Activated CD8-positive, alpha-beta memory T cell treated with anti-CD3 and anti-CD28 coated beads, Interleukin-2, amount 10 ng/mL, durations not matched to agents 7 days and 5 days (primary cell): ENCODE results near the gene KIF16B. TPM values are rescaled to one million over a fixed set of nuclear protein-coding genes. Genes with fewer than 3 reads are reported as not detected.

Source experiments
- ATAC-seq: fragments of 150-1000 bp; cut with Tn5 transposase; one replicate; pipeline ENCODE4 v1.10.0; 2021; ENCODE audit warnings: moderate library complexity
- CTCF ChIA-PET: fragments of 350-600 bp; sonication (Branson Sonifier 250); formaldehyde crosslinking; loops from one replicate; lab custom pipeline; 2021; ENCODE audit warnings: antibody characterized with exemption; lab: Charles Lee
- DNase-seq: peaks from one replicate; pipeline ENCODE4 v3.0.0-alpha.2; 2020
- H3K27ac Mint-ChIP-seq: one replicate; pipeline ENCODE4 v1.8.0; 2021; ENCODE audit warnings: mild to moderate bottlenecking, mixed read lengths
- H3K27me3 Mint-ChIP-seq: one replicate; pipeline ENCODE4 v1.8.0; 2021; ENCODE audit warnings: mixed read lengths
- H3K36me3 Mint-ChIP-seq: one replicate; pipeline ENCODE4 v1.8.0; 2021; ENCODE audit warnings: mild to moderate bottlenecking, mixed read lengths
- H3K4me1 Mint-ChIP-seq: one replicate; pipeline ENCODE4 v1.8.0; 2021; ENCODE audit warnings: mixed read lengths
- H3K4me3 Mint-ChIP-seq: one replicate; pipeline ENCODE4 v1.8.0; 2021; ENCODE audit warnings: mild to moderate bottlenecking, moderate library complexity, mixed read lengths
- H3K9me3 Mint-ChIP-seq: one replicate; pipeline ENCODE4 v1.8.0; 2022; ENCODE audit warnings: low read depth, mixed read lengths
- total RNA-seq, 2 experiments: library from RNA; stranded (reverse); gene quantifications; one replicate each; pipeline ENCODE4 v1.2.3, GENCODE V29; 2021

The KIF16B gene
- total RNA-seq, 2 experiments from 2014 or later: 3.0 to 4.1 TPM

GRCh38 chr20:16555754-16556153 lies 17.5 kb downstream of the KIF16B start:
- Mint-ChIP-seq H3K27me3 (no peaks in the 10 kb centered on the region), H3K4me3 (no peak overlapping the region), H3K27ac (no peak overlapping the region), H3K36me3 (no peaks in the 10 kb centered on the region), H3K9me3 (peaks cover 5% of the 10 kb centered on the region), H3K4me1 (no peaks in the 10 kb centered on the region)
- ATAC-seq (no peak), DNase-seq (no peak)
- CTCF ChIA-PET: no interaction called here

GRCh38 chr20:16554766-16555543 lies 18.3 kb downstream of the KIF16B start:
- no peaks in the 10 kb centered on the region for H3K36me3 Mint-ChIP-seq
- H3K4me3 Mint-ChIP-seq: no peak overlapping the region
- CTCF ChIA-PET: interaction anchor here (1.4 kb wide), 1 partner anchor 21 kb away, joined by 3 read pairs; no protein-coding TSS in a partner anchor
- DNase-seq (no peak), ATAC-seq (no peak)
- no peak overlapping the region for H3K27ac Mint-ChIP-seq
- peaks cover 5% of the 10 kb centered on the region for H3K9me3 Mint-ChIP-seq
- no peaks in the 10 kb centered on the region for H3K27me3 Mint-ChIP-seq
- H3K4me1 Mint-ChIP-seq: no peaks in the 10 kb centered on the region

GRCh38 chr20:16553684-16554083 lies 19.6 kb downstream of the KIF16B start:
- no peaks in the 10 kb centered on the region for H3K27me3 Mint-ChIP-seq

GRCh38 chr20:16553101-16553500 lies 20.1 kb downstream of the KIF16B start:
- no peak for DNase-seq
- Mint-ChIP-seq H3K36me3 (no peaks in the 10 kb centered on the region), H3K4me1 (no peaks in the 10 kb centered on the region), H3K4me3 (no peak overlapping the region), H3K27me3 (no peaks in the 10 kb centered on the region), H3K9me3 (peaks cover 5% of the 10 kb centered on the region), H3K27ac (no peak overlapping the region)
- CTCF ChIA-PET: no interaction called here
- no peak for ATAC-seq

More at GRCh38 chr20:16553684-16554083, 19.6 kb downstream of the KIF16B start:
- no peak overlapping the region for H3K27ac Mint-ChIP-seq
- ATAC-seq (no peak), DNase-seq (no peak)
- CTCF ChIA-PET: interaction anchor here (1.4 kb wide), 1 partner anchor 22 kb away, joined by 3 read pairs; no protein-coding TSS in a partner anchor
- no peaks in the 10 kb centered on the region for H3K36me3 Mint-ChIP-seq
- no peaks in the 10 kb centered on the region for H3K4me1 Mint-ChIP-seq
- peaks cover 5% of the 10 kb centered on the region for H3K9me3 Mint-ChIP-seq
- H3K4me3 Mint-ChIP-seq: no peak overlapping the region

GRCh38 chr20:16552015-16552414 lies 21.2 kb downstream of the KIF16B start:
- Mint-ChIP-seq H3K36me3 (no peaks in the 10 kb centered on the region), H3K4me3 (no peak overlapping the region), H3K4me1 (no peaks in the 10 kb centered on the region), H3K9me3 (peaks cover 5% of the 10 kb centered on the region), H3K27ac (no peak overlapping the region), H3K27me3 (no peaks in the 10 kb centered on the region)
- DNase-seq (no peak), ATAC-seq (no peak)
- CTCF ChIA-PET: no interaction called here

- DNase-seq (no peak), ATAC-seq (no peak)
- CTCF ChIA-PET: no interaction called here
- Mint-ChIP-seq H3K36me3 (no peaks in the 10 kb centered on the region), H3K27ac (no peak overlapping the region), H3K4me1 (no peaks in the 10 kb centered on the region), H3K9me3 (peaks cover 5% of the 10 kb centered on the region), H3K27me3 (no peaks in the 10 kb centered on the region), H3K4me3 (no peak overlapping the region)
Measured at GRCh38 chr20:16551607-16552006, 21.6 kb downstream of the KIF16B start.

- Mint-ChIP-seq H3K4me1 (no peaks in the 10 kb centered on the region), H3K36me3 (no peaks in the 10 kb centered on the region), H3K9me3 (peaks cover 3% of the 10 kb centered on the region), H3K27ac (no peak overlapping the region), H3K27me3 (no peaks in the 10 kb centered on the region), H3K4me3 (no peak overlapping the region)
- CTCF ChIA-PET: no interaction called here
- ATAC-seq: no peak
- no peak for DNase-seq
Measured at GRCh38 chr20:16548068-16548672, 25.1 kb downstream of the KIF16B start.

- CTCF ChIA-PET: no interaction called here
- Mint-ChIP-seq H3K36me3 (no peaks in the 10 kb centered on the region), H3K4me3 (no peak overlapping the region), H3K4me1 (no peaks in the 10 kb centered on the region), H3K27ac (no peak overlapping the region), H3K9me3 (no peaks in the 10 kb centered on the region), H3K27me3 (no peaks in the 10 kb centered on the region)
- ATAC-seq (no peak), DNase-seq (no peak)
Measured at GRCh38 chr20:16544949-16545348, 28.3 kb downstream of the KIF16B start.

- Mint-ChIP-seq H3K27ac (no peak overlapping the region), H3K27me3 (no peaks in the 10 kb centered on the region), H3K4me3 (no peak overlapping the region), H3K4me1 (no peaks in the 10 kb centered on the region), H3K36me3 (no peaks in the 10 kb centered on the region), H3K9me3 (no peaks in the 10 kb centered on the region)
- DNase-seq (no peak), ATAC-seq (no peak)
- CTCF ChIA-PET: no interaction called here
Measured at GRCh38 chr20:16542477-16542876, 30.8 kb downstream of the KIF16B start.

GRCh38 chr20:16541878-16542277 lies 31.4 kb downstream of the KIF16B start:
- Mint-ChIP-seq H3K36me3 (no peaks in the 10 kb centered on the region), H3K27me3 (no peaks in the 10 kb centered on the region), H3K27ac (no peak overlapping the region), H3K9me3 (no peaks in the 10 kb centered on the region), H3K4me1 (no peaks in the 10 kb centered on the region), H3K4me3 (no peak overlapping the region)
- CTCF ChIA-PET: no interaction called here
- DNase-seq (no peak), ATAC-seq (no peak)

- H3K4me1 Mint-ChIP-seq: no peaks in the 10 kb centered on the region
- H3K27me3 Mint-ChIP-seq: no peaks in the 10 kb centered on the region
- no peaks in the 10 kb centered on the region for H3K9me3 Mint-ChIP-seq
- ATAC-seq: no peak
- no peak for DNase-seq
- H3K27ac Mint-ChIP-seq: no peak overlapping the region
- CTCF ChIA-PET: no interaction called here
- H3K36me3 Mint-ChIP-seq: no peaks in the 10 kb centered on the region
- no peak overlapping the region for H3K4me3 Mint-ChIP-seq
Measured at GRCh38 chr20:16541226-16541625, 32.0 kb downstream of the KIF16B start.

- Mint-ChIP-seq H3K4me1 (no peaks in the 10 kb centered on the region), H3K9me3 (no peaks in the 10 kb centered on the region), H3K36me3 (no peaks in the 10 kb centered on the region), H3K4me3 (no peak overlapping the region), H3K27me3 (no peaks in the 10 kb centered on the region), H3K27ac (no peak overlapping the region)
- no peak for ATAC-seq
- no peak for DNase-seq
- CTCF ChIA-PET: no interaction called here
Measured at GRCh38 chr20:16539280-16540021, 33.8 kb downstream of the KIF16B start.

GRCh38 chr20:16538779-16539178 lies 34.5 kb downstream of the KIF16B start:
- no peaks in the 10 kb centered on the region for H3K4me1 Mint-ChIP-seq

More at GRCh38 chr20:16538779-16539178, 34.5 kb downstream of the KIF16B start:
- ATAC-seq (no peak), DNase-seq (no peak)
- no peak overlapping the region for H3K4me3 Mint-ChIP-seq
- no peaks in the 10 kb centered on the region for H3K27me3 Mint-ChIP-seq
- CTCF ChIA-PET: no interaction called here
- no peaks in the 10 kb centered on the region for H3K9me3 Mint-ChIP-seq
- H3K36me3 Mint-ChIP-seq: no peaks in the 10 kb centered on the region
- no peak overlapping the region for H3K27ac Mint-ChIP-seq
